GM12878 (cell line): Measurements from ENCODE around the gene STX1B. TPM values are rescaled to one million over a fixed set of nuclear protein-coding genes. Genes with fewer than 3 reads are reported as not detected.

Experiments
- CBX3 ChIP-seq: fragments of 200-600 bp; sonication (generic); IDR thresholded peaks from 2 replicates; pipeline ENCODE4 v1.6.1; 2016; ENCODE audit warnings: low read depth, borderline replicate concordance
- CHD2 ChIP-seq: IDR thresholded peaks from 2 replicates; pipeline ENCODE4 v1.6.1; 2011; ENCODE audit warnings: low read depth, low read length, improper control_type of control experiment, borderline replicate concordance
- CREB1 ChIP-seq: IDR thresholded peaks from 2 replicates; pipeline ENCODE4 v1.6.1; 2012; ENCODE audit warnings: low read depth, mild to moderate bottlenecking, inconsistent platforms
- GABPA ChIP-seq: IDR thresholded peaks from 2 replicates; pipeline ENCODE4 v1.6.1; 2014; ENCODE audit warnings: antibody characterized with exemption, low read depth, mild to moderate bottlenecking, inconsistent platforms
- HDGF ChIP-seq: fragments of 450-650 bp; IDR thresholded peaks from 2 replicates; pipeline ENCODE4 v1.6.1; 2016; ENCODE audit warnings: antibody characterized with exemption
- IRF4 ChIP-seq: IDR thresholded peaks from 2 replicates; pipeline ENCODE4 v1.6.1; 2011; ENCODE audit warnings: low read depth, low read length
- JUND ChIP-seq: IDR thresholded peaks from 2 replicates; pipeline ENCODE4 v1.6.1; 2012; ENCODE audit warnings: low read depth, mild to moderate bottlenecking, low read length, improper control_type of control experiment, moderate library complexity
- KLF5 ChIP-seq: fragments of 450-650 bp; IDR thresholded peaks from 2 replicates; pipeline ENCODE4 v1.6.1; 2014; ENCODE audit warnings: mild to moderate bottlenecking; ENCODE audit not compliant: partially characterized antibody
- MYB ChIP-seq: fragments of 150-350 bp; IDR thresholded peaks from 2 replicates; pipeline ENCODE4 v1.6.1; 2014; ENCODE audit warnings: mild to moderate bottlenecking, low read depth, low read length, borderline replicate concordance
- PML ChIP-seq: IDR thresholded peaks from 2 replicates; pipeline ENCODE4 v1.6.1; 2012; ENCODE audit warnings: low read length, inconsistent platforms
- POU2F2 ChIP-seq: IDR thresholded peaks from 3 replicates; pipeline ENCODE4 v1.6.1; 2011; ENCODE audit warnings: low read depth, mild to moderate bottlenecking, low read length, borderline replicate concordance
- PRDM15 ChIP-seq: fragments of 450-650 bp; formaldehyde crosslinking; IDR thresholded peaks from 2 replicates; pipeline ENCODE4 v1.4.0; 2020; ENCODE audit warnings: mild to moderate bottlenecking, moderate library complexity
- RB1 ChIP-seq: fragments of 450-650 bp; formaldehyde crosslinking; IDR thresholded peaks from 2 replicates; pipeline ENCODE4 v1.6.1; 2017; ENCODE audit warnings: mild to moderate bottlenecking, borderline replicate concordance
- SMARCA5 ChIP-seq: fragments of 450-650 bp; IDR thresholded peaks from 2 replicates; pipeline ENCODE4 v1.6.1; 2017; ENCODE audit warnings: mild to moderate bottlenecking
- SMC3 ChIP-seq: IDR thresholded peaks from 2 replicates; pipeline ENCODE4 v1.6.1; 2011; ENCODE audit warnings: low read length, improper control_type of control experiment, borderline replicate concordance
- SPI1 ChIP-seq: IDR thresholded peaks from 2 replicates; pipeline ENCODE4 v1.6.1; 2011; ENCODE audit warnings: low read depth, mild to moderate bottlenecking, low read length, moderate library complexity, borderline replicate concordance; ENCODE audit not compliant: insufficient read depth
- SUZ12 ChIP-seq: fragments of 200-600 bp; sonication (generic); IDR thresholded peaks from one replicate; pipeline ENCODE4 v1.6.1; 2018; ENCODE audit warnings: antibody characterized with exemption, mild to moderate bottlenecking; ENCODE audit not compliant: unreplicated experiment
- ZBTB11 ChIP-seq: fragments of 450-650 bp; formaldehyde crosslinking; IDR thresholded peaks from 2 replicates; pipeline ENCODE4 v1.5.0; 2022; ENCODE audit warnings: mild to moderate bottlenecking, missing genetic modification characterization
- ZBTB40 ChIP-seq: fragments of 450-650 bp; IDR thresholded peaks from 2 replicates; pipeline ENCODE4 v1.6.1; 2016; ENCODE audit warnings: mild to moderate bottlenecking, moderate library complexity, borderline replicate concordance
- ZNF622 ChIP-seq: fragments of 450-650 bp; IDR thresholded peaks from 2 replicates; pipeline ENCODE4 v1.6.1; 2017; ENCODE audit warnings: mild to moderate bottlenecking, inconsistent platforms
- polyA plus RNA-seq, 11 experiments: library from polyadenylated mRNA; depleted of rRNA in 4 of 11; unstranded in 6 of 11; stranded (reverse) in 5 of 11; fragments of >200 nt; fragmentation: Nextera tagmentation in 4 of 11; fragmentation: Illumina TruSeq in 1 of 11; extraction: Ambion mirVana in 4 of 11; extraction: Trizol in 1 of 11; gene quantifications; 1 replicate in 1 of 11; 2 replicates in 10 of 11; pipeline versions ENCODE4 v1.2.1 to v1.2.3, GENCODE V29; 2011 to 2016; ENCODE audit warnings: inconsistent platforms in 2 of 11, missing spikeins in 2 of 11, low read depth in 1 of 11
- total RNA-seq, 4 experiments: library from RNA; depleted of rRNA in 3 of 4; stranded (reverse); fragments of >200 nt in 3 of 4; fragmentation: Illumina TruSeq in 1 of 4; extraction: Trizol in 1 of 4; gene quantifications; 2 replicates each; pipeline versions ENCODE4 v1.2.1 to v1.2.3, GENCODE V29; 2013 to 2021

The STX1B gene
- total and polyA plus RNA-seq, 10 of the 15 experiments (the other 5 are each of a cell fraction or from before 2014, with no cell fraction given), result 0.22 to 2.5 (median 1.1) TPM

DNA sequence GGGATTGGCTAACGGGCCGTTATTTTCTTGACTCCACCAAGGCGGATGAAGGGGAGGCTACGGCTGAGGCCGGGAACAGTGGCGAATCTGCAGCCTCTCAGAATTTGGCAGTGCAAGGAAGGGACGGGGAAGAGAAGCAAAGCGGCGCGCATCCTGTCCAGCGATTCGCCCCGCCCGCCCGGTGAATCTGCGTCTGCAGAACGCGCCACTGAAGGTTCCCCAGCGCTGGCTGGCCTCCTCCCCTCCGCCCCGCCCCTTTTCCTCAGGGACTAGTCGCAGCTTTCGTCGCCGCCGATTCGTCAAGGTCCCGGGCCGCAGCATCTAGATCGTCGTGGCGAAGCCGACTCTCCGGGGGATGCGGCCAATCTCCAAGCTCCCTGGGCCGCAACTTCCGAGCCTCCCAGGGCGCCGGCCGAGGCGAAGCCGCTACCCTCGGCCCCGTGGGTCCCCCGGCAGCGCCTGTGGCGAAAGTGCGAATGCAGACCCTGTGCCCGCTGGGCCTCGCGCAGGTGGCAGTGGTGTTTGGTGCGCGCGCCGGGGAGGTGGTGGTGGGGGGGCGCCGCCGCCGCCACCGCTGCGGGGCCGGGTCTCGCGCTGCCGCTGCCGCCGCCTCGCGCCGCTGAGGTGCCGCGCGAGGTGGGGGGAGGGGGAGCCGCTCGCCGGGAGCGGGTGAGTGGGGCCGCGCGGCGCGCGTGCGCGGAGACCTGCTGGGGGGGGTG, 52.8 kb downstream of the STX1B start, which contains the start of gene SETD1A (continued):
- no peak for TF ChIP-seq PRDM15 (CRISPR knock-in tag)
- no peak for TF ChIP-seq CBX3
- no peak for TF ChIP-seq ZNF622
- TF ChIP-seq ZBTB40, result peak; percentile 93
- TF ChIP-seq CREB1, result peak; percentile 93
- TF ChIP-seq GABPA, result peak; percentile 82
- no peak for TF ChIP-seq IRF4
- TF ChIP-seq HDGF, result peak; percentile 23; the same call in 1 of the 2 replicates
- 0 out of 2 replicates have a peak, but pooled peaks have one; percentile 7 for TF ChIP-seq PML
- peak; percentile 95 for TF ChIP-seq RB1
- TF ChIP-seq SUZ12, result no peak
- TF ChIP-seq MYB, result no peak
- TF ChIP-seq JUND, result no peak
- no peak for TF ChIP-seq SPI1
- no peak; the same call in 1 of the 2 replicates for TF ChIP-seq CHD2
- TF ChIP-seq SMARCA5, result peak; percentile 53; the same call in 1 of the 2 replicates
- TF ChIP-seq ZBTB11, result peak; percentile 62; the same call in 1 of the 2 replicates
- no peak for TF ChIP-seq SMC3
- TF ChIP-seq POU2F2, result peak; percentile 49; the same call in 1 of the 3 replicates
- peak; percentile 54 for TF ChIP-seq KLF5
